Fibroblast of lung (primary cell): ENCODE measurements around the gene TMEM38B. TPM values are rescaled to one million over a fixed set of nuclear protein-coding genes. Genes with fewer than 3 reads are reported as not detected.

Experiments used
- DNase-seq, 2 donors: peaks; one replicate each; pipeline versions ENCODE4 v3.0.0 to v3.0.0-alpha.2; 2010; ENCODE audit warnings: low read depth in 2 of 2
- H2AFZ ChIP-seq: 2 replicates; pipeline ENCODE4 v1.5.1; 2012; ENCODE audit warnings: low read length, control low read depth, inconsistent platforms
- H3K27ac ChIP-seq: 2 replicates; pipeline ENCODE4 v1.5.1; 2011; ENCODE audit warnings: low read length, control low read depth; ENCODE audit not compliant: insufficient read depth
- H3K27me3 ChIP-seq: 2 replicates; pipeline ENCODE4 v1.5.1; 2011; ENCODE audit warnings: mild to moderate bottlenecking, low read length; ENCODE audit not compliant: control insufficient read depth, insufficient read depth
- H3K36me3 ChIP-seq: 2 replicates; pipeline ENCODE4 v1.5.1; 2011; ENCODE audit warnings: low read length; ENCODE audit not compliant: control insufficient read depth, insufficient read depth
- H3K4me1 ChIP-seq: 2 replicates; pipeline ENCODE4 v1.5.1; 2011; ENCODE audit warnings: low read length; ENCODE audit not compliant: control insufficient read depth, insufficient read depth; ENCODE audit errors: extremely low read depth
- H3K4me2 ChIP-seq: 2 replicates; pipeline ENCODE4 v1.5.1; 2011; ENCODE audit warnings: low read length, control low read depth; ENCODE audit not compliant: insufficient read depth; ENCODE audit errors: extremely low read depth
- H3K4me3 ChIP-seq, 4 experiments: fragments of 200-600 bp in 1 of 4; sonication (generic) in 1 of 4; replicated peaks in 1 of 4; 2 replicates each; pipeline ENCODE4 v1.5.1; 2011 to 2016; ENCODE audit warnings: low read length in 4 of 4, low read depth in 3 of 4, mild to moderate bottlenecking in 3 of 4, control low read depth in 2 of 4, inconsistent platforms in 1 of 4, mixed read lengths in 1 of 4; ENCODE audit not compliant: insufficient read depth in 1 of 4; ENCODE audit errors: control extremely low read depth in 1 of 4
- H3K79me2 ChIP-seq: 2 replicates; pipeline ENCODE4 v1.5.1; 2012; ENCODE audit warnings: mild to moderate bottlenecking, low read length, inconsistent platforms; ENCODE audit not compliant: control insufficient read depth, insufficient read depth
- H3K9ac ChIP-seq: 2 replicates; pipeline ENCODE4 v1.5.1; 2011; ENCODE audit warnings: mild to moderate bottlenecking, low read length, control low read depth; ENCODE audit not compliant: insufficient read depth
- H3K9me3 ChIP-seq: 2 replicates; pipeline ENCODE4 v1.5.1; 2012; ENCODE audit warnings: low read depth, low read length; ENCODE audit not compliant: control insufficient read depth, insufficient read depth
- H4K20me1 ChIP-seq: 2 replicates; pipeline ENCODE4 v1.5.1; 2011; ENCODE audit warnings: low read length; ENCODE audit not compliant: control insufficient read depth, insufficient read depth; ENCODE audit errors: extremely low read depth
- EZH2 ChIP-seq: IDR thresholded peaks from 2 replicates; pipeline ENCODE4 v1.5.1; 2012; ENCODE audit warnings: low read length, control low read depth, mild to moderate bottlenecking; ENCODE audit errors: missing control alignments
- polyA plus RNA-seq, 2 donors: library from polyadenylated mRNA; depleted of rRNA in 1 of 2; stranded (reverse) in 1 of 2; unstranded in 1 of 2; fragments of >200 nt; gene quantifications; 2 replicates each; pipeline ENCODE4 v1.2.1, GENCODE V29; 2011 to 2012; ENCODE audit warnings: missing spikeins in 1 of 2
- total RNA-seq: library from RNA; depleted of rRNA; stranded (reverse); fragments of >200 nt; gene quantifications from 2 replicates; pipeline ENCODE4 v1.2.1, GENCODE V29; 2014
- TF ChIP-seq, protein P1 (sequence below), 2 donors: IDR thresholded peaks in 1 of 2; conservative IDR thresholded peaks in 1 of 2; 1 replicate in 1 of 2; 2 replicates in 1 of 2; pipeline ENCODE4 v1.5.1; 2011 to 2012; ENCODE audit warnings: low read length in 2 of 2, control low read depth in 1 of 2, inconsistent platforms in 1 of 2, low read depth in 1 of 2, mild to moderate bottlenecking in 1 of 2

The TMEM38B gene
- total and polyA plus RNA-seq, 2 donors (not counting 1 experiment from before 2014, with no cell fraction given): 6.9 to 21.3 TPM

DNA sequence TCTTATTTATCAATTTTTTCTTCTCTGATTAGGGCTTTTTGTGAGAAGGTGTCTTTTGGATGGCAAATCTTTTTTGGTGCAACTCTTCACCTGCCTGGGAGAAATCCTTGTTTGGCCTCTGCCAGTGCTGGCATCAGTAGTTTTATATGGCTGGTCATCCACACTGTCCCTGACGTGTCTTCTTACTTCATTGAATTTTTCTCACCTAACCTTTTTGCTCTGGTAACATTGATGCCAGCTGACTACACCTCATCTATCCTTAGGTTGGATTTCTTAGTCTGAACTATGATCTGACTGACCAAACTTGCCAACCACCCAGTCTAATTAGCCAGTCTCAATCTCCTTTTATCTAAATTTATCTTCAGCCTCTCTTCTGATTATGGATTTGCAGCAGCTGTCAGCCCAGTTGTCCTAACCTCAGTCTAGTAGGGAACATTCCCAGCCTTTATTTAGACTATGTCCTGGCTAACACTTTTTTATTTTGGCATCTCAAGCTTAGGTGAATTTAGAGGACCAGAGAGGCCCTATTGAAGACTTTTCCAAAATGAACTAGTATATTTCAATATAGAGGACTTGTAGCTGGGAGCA lies 10.6 kb upstream of the TMEM38B start:
- Histone ChIP-seq H3K36me3 (no peaks in the 10 kb centered on the region), H3K27ac (no peak overlapping the region), H3K79me2 (no peaks in the 10 kb centered on the region), H3K4me3 (no peak overlapping the region), H4K20me1 (no peaks in the 10 kb centered on the region), H3K27me3 (no peaks in the 10 kb centered on the region), H3K9ac (no peak overlapping the region), H3K9me3 (no peaks in the 10 kb centered on the region), H2AFZ (no peak overlapping the region), H3K4me2 (no peak overlapping the region), H3K4me1 (no peaks in the 10 kb centered on the region)
- no peak for TF ChIP-seq EZH2
- TF ChIP-seq, protein P1, sequence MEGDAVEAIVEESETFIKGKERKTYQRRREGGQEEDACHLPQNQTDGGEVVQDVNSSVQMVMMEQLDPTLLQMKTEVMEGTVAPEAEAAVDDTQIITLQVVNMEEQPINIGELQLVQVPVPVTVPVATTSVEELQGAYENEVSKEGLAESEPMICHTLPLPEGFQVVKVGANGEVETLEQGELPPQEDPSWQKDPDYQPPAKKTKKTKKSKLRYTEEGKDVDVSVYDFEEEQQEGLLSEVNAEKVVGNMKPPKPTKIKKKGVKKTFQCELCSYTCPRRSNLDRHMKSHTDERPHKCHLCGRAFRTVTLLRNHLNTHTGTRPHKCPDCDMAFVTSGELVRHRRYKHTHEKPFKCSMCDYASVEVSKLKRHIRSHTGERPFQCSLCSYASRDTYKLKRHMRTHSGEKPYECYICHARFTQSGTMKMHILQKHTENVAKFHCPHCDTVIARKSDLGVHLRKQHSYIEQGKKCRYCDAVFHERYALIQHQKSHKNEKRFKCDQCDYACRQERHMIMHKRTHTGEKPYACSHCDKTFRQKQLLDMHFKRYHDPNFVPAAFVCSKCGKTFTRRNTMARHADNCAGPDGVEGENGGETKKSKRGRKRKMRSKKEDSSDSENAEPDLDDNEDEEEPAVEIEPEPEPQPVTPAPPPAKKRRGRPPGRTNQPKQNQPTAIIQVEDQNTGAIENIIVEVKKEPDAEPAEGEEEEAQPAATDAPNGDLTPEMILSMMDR (conservative IDR thresholded peaks at IDR 0.05 in 1 of 2, IDR thresholded peaks at IDR 0.05 in 1 of 2; ENCODE audit: low read depth in 1 of 2, low read length in 2 of 2): no peak
- no peak for DNase-seq

DNA sequence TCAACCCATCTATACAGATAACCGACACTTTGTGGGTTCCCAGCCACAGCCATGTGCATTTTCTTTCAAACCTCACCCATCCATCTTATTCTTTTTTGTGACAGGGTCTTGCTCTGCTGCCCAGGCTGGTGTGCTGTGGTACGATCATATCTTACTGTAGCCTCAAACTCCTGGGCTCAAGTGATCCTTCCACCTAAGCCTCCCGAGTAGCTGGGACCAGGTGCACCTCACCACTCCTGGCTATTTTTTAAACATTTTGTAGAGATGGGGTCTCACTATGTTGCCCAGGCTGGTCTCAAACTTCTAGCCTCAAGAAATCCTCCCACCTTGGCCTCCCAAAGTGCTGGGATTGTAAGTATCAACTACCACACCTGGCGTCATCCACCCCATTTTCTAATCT lies 7.4 kb upstream of the TMEM38B start:
- Histone ChIP-seq H3K4me2 (no peak overlapping the region), H3K36me3 (no peaks in the 10 kb centered on the region), H4K20me1 (no peaks in the 10 kb centered on the region), H2AFZ (no peak overlapping the region), H3K4me3 (no peak overlapping the region), H3K9ac (no peak overlapping the region), H3K27me3 (peaks cover under 1% of the 10 kb centered on the region), H3K79me2 (no peaks in the 10 kb centered on the region), H3K4me1 (no peaks in the 10 kb centered on the region), H3K9me3 (no peaks in the 10 kb centered on the region), H3K27ac (no peak overlapping the region)
- no peak for DNase-seq
- TF ChIP-seq, protein P1 (conservative IDR thresholded peaks at IDR 0.05 in 1 of 2, IDR thresholded peaks at IDR 0.05 in 1 of 2; ENCODE audit: low read depth in 1 of 2, low read length in 2 of 2): no peak

DNA sequence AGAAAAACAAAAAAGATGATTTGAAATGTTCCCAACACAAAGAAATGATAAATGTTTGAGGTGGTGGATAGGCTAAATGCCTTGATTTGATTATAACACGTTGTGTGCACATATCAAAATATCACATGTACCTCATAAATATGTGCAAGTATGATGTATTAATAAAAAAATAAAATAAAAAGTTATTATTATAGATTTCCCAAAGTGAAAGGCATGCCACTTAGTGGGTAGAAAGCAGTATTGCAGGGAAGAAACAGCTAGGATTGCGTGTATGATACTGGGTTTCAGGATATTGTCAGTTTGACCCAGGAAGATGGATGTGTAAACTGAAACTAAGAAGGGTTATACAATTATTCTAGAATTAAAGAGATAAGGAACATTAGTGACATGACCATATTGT lies 3.6 kb upstream of the TMEM38B start:
- H3K4me1 ChIP-seq: peaks cover 4% of the 10 kb centered on the region
- no peak for TF ChIP-seq EZH2
- TF ChIP-seq, protein P1 (conservative IDR thresholded peaks at IDR 0.05 in 1 of 2, IDR thresholded peaks at IDR 0.05 in 1 of 2; ENCODE audit: low read depth in 1 of 2, low read length in 2 of 2): peak; percentile 60 to 73
- H3K79me2 ChIP-seq: no peaks in the 10 kb centered on the region
- peak in 1 of 2 donors; percentile 44 for DNase-seq
- no peak overlapping the region for H3K9ac ChIP-seq
- H3K4me2 ChIP-seq: no peak overlapping the region
- no peak overlapping the region for H3K27ac ChIP-seq
- H3K36me3 ChIP-seq: no peaks in the 10 kb centered on the region
- H3K4me3 ChIP-seq: no peak overlapping the region
- peaks cover 9% of the 10 kb centered on the region for H3K27me3 ChIP-seq
- H3K9me3 ChIP-seq: no peaks in the 10 kb centered on the region
- no peak overlapping the region for H2AFZ ChIP-seq
- H4K20me1 ChIP-seq: no peaks in the 10 kb centered on the region
